AG04450 (cell line): Measurements from ENCODE around the gene LHX2. TPM values are rescaled to one million over a fixed set of nuclear protein-coding genes. Genes with fewer than 3 reads are reported as not detected.

Source experiments
- CTCF ChIA-PET: fragments of 300-600, 350-600 bp; formaldehyde crosslinking; extraction: SDS; loops from one replicate; lab custom pipeline; 2022; ENCODE audit warnings: antibody characterized with exemption, inconsistent platforms; lab: Charles Lee
- POLR2A ChIA-PET: fragments of 350-600 bp; formaldehyde crosslinking; extraction: SDS; loops from one replicate; lab custom pipeline; 2021; ENCODE audit warnings: antibody characterized with exemption, inconsistent platforms; lab: Yijun Ruan, JAX
- DNase-seq: peaks from one replicate; pipeline ENCODE4 v3.0.0-alpha.2; 2011; ENCODE audit warnings: low read depth, low spot score
- H3K27ac ChIP-seq: one replicate; pipeline ENCODE4 v1.5.1; 2012; ENCODE audit warnings: low read depth, low read length, control low read depth
- H3K27me3 ChIP-seq: one replicate; pipeline ENCODE4 v1.6.0; 2012; ENCODE audit warnings: low read length; ENCODE audit not compliant: control insufficient read depth, insufficient read depth
- H3K4me3 ChIP-seq: 2 replicates; pipeline ENCODE4 v1.5.1; 2011; ENCODE audit warnings: mild to moderate bottlenecking, low read depth, low read length, control low read depth
- H3K9me3 ChIP-seq: 2 replicates; pipeline ENCODE4 v1.5.1; 2012; ENCODE audit warnings: low read length; ENCODE audit not compliant: control insufficient read depth, insufficient read depth
- CTCF ChIP-seq: IDR thresholded peaks from 2 replicates; pipeline ENCODE4 v1.5.1; 2011; ENCODE audit warnings: low read depth, low read length, control low read depth, inconsistent platforms
- polyA plus RNA-seq: library from polyadenylated mRNA; depleted of rRNA; stranded (reverse); fragments of >200 nt; gene quantifications from 2 replicates; pipeline ENCODE4 v1.2.3, GENCODE V29; 2011

The LHX2 gene
- polyA plus RNA-seq, 1 experiment, result not detected

GRCh38 chr9:124010303-124010664 lies 1.3 kb upstream of the LHX2 start:
- Histone ChIP-seq H3K27ac (no peak overlapping the region), H3K27me3 (peaks cover 95% of the 10 kb centered on the region), H3K4me3 (no peak overlapping the region), H3K9me3 (peaks cover 19% of the 10 kb centered on the region; the same call in 1 of the 2 replicates)
- no peak for TF ChIP-seq CTCF
- no peak for DNase-seq
- POLR2A ChIA-PET, result no interaction called here
- CTCF ChIA-PET, result no interaction called here

GRCh38 chr9:124010665-124011321 lies 775 bp upstream of the LHX2 start:
- TF ChIP-seq CTCF, result no peak

GRCh38 chr9:124012368-124013301 lies 1.1 kb downstream of the LHX2 start:
- POLR2A ChIA-PET, result no interaction called here
- Histone ChIP-seq H3K4me3 (no peak overlapping the region), H3K9me3 (peaks cover 28% of the 10 kb centered on the region; the same call in 1 of the 2 replicates), H3K27me3 (peaks cover 94% of the 10 kb centered on the region), H3K27ac (no peak overlapping the region)
- CTCF ChIA-PET, result no interaction called here
- no peak for DNase-seq
- no peak for TF ChIP-seq CTCF

More at GRCh38 chr9:124010665-124011321, 775 bp upstream of the LHX2 start:
- ChIA-PET CTCF (no interaction called here), POLR2A (no interaction called here)
- no peak for DNase-seq
- Histone ChIP-seq H3K9me3 (peaks cover 24% of the 10 kb centered on the region; the same call in 1 of the 2 replicates), H3K27ac (no peak overlapping the region), H3K27me3 (peaks cover 95% of the 10 kb centered on the region), H3K4me3 (no peak overlapping the region)

GRCh38 chr9:124013309-124014210 lies 2.0 kb downstream of the LHX2 start:
- no peak overlapping the region for H3K4me3 ChIP-seq
- TF ChIP-seq CTCF, result no peak
- DNase-seq, result no peak
- H3K9me3 ChIP-seq, result peaks cover 28% of the 10 kb centered on the region; the same call in 1 of the 2 replicates
- ChIA-PET POLR2A (no interaction called here), CTCF (no interaction called here)
- H3K27ac ChIP-seq, result no peak overlapping the region
- H3K27me3 ChIP-seq, result peaks cover 92% of the 10 kb centered on the region
